Peyer's patch (tissue), 4 donors: ENCODE data around the gene SIPA1L3.

Experiments used
- POLR2A ChIP-seq, 2 donors: fragments of 450-650 bp; IDR thresholded peaks; one replicate each; pipeline ENCODE4 v1.5.1; 2017; ENCODE audit warnings: antibody characterized with exemption in 2 of 2, mild to moderate bottlenecking in 2 of 2, moderate library complexity in 2 of 2
- TF ChIP-seq, protein P1 (sequence below), 6 experiments: fragments of 450-650 bp in 4 of 6; fragments of 200-600 bp in 2 of 6; sonication (generic) in 1 of 6; IDR thresholded peaks; one replicate each; pipeline ENCODE4 v1.5.1; 2017 to 2019; ENCODE audit warnings: antibody characterized with exemption in 6 of 6, mild to moderate bottlenecking in 3 of 6, moderate library complexity in 1 of 6

DNA sequence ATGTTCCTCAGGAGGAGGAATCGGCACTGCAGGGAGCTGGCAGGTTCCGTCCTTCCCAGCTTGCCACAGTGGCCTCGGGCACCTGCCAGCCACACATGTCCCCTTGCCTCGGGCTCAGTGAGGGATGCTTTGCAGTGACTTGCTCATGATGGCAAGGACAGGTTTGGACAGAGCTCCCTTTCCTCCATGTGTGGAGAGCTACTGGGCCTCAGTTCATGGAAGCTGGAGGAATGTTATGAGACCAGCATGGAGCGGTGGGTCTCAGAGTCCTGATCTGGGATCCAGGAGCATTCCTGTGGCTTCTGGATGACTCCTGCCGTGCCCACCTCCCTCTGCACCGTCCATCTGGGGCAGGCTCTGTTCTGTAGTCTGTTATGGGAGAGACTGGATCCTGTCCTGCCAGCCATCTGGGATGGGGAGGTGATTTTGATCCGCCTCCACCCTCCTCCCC is 59.2 kb downstream of the SIPA1L3 start:
- TF ChIP-seq, protein P1, sequence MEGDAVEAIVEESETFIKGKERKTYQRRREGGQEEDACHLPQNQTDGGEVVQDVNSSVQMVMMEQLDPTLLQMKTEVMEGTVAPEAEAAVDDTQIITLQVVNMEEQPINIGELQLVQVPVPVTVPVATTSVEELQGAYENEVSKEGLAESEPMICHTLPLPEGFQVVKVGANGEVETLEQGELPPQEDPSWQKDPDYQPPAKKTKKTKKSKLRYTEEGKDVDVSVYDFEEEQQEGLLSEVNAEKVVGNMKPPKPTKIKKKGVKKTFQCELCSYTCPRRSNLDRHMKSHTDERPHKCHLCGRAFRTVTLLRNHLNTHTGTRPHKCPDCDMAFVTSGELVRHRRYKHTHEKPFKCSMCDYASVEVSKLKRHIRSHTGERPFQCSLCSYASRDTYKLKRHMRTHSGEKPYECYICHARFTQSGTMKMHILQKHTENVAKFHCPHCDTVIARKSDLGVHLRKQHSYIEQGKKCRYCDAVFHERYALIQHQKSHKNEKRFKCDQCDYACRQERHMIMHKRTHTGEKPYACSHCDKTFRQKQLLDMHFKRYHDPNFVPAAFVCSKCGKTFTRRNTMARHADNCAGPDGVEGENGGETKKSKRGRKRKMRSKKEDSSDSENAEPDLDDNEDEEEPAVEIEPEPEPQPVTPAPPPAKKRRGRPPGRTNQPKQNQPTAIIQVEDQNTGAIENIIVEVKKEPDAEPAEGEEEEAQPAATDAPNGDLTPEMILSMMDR (IDR thresholded peaks at IDR 0.05) = no peak
- no peak for TF ChIP-seq POLR2A (IDR thresholded peaks at IDR 0.05)
